Common myeloid progenitor, CD34-positive (primary cell): ENCODE results near the gene PRSS38.

ENCODE experiments used
- CTCF ChIA-PET: fragments of 350-600 bp; sonication (Branson Sonifier 250); formaldehyde crosslinking; loops from one replicate; lab custom pipeline; 2021; ENCODE audit warnings: antibody characterized with exemption; lab: Charles Lee
- POLR2A ChIA-PET: fragments of 350-600 bp; sonication (Branson Sonifier 250); formaldehyde crosslinking; loops from one replicate; lab custom pipeline; 2021; ENCODE audit warnings: antibody characterized with exemption; lab: Charles Lee
- DNase-seq, 3 donors: peaks; one replicate each; pipeline versions ENCODE4 v3.0.0 to v3.0.0-alpha.2; 2013
- H3K27ac ChIP-seq, 2 experiments: 1 replicate in 1 of 2; 2 replicates in 1 of 2; pipeline ENCODE4 v1.7.0; 2013; ENCODE audit warnings: inconsistent platforms in 2 of 2, low read length in 2 of 2, mild to moderate bottlenecking in 2 of 2, low read depth in 1 of 2, moderate library complexity in 1 of 2; ENCODE audit not compliant: severe bottlenecking in 2 of 2, insufficient read depth in 1 of 2, poor library complexity in 1 of 2
- H3K27me3 ChIP-seq, 5 experiments: replicated peaks in 2 of 5; 1 replicate in 3 of 5; 2 replicates in 2 of 5; pipeline versions ENCODE4 v1.6.1 to v1.7.0; 2013; ENCODE audit warnings: low read length in 4 of 5, mild to moderate bottlenecking in 2 of 5, moderate library complexity in 2 of 5, inconsistent platforms in 1 of 5; ENCODE audit not compliant: insufficient read depth in 5 of 5, control insufficient read depth in 4 of 5
- H3K36me3 ChIP-seq, 4 experiments: 1 replicate in 2 of 4; 2 replicates in 2 of 4; pipeline versions ENCODE4 v1.6.1 to v1.7.0; 2013; ENCODE audit warnings: low read length in 3 of 4, control low read depth in 1 of 4, mild to moderate bottlenecking in 1 of 4; ENCODE audit not compliant: control insufficient read depth in 4 of 4, insufficient read depth in 4 of 4
- H3K4me1 ChIP-seq, 4 experiments: 1 replicate in 3 of 4; 2 replicates in 1 of 4; pipeline versions ENCODE4 v1.6.1 to v1.7.1; 2013; ENCODE audit warnings: low read length in 3 of 4, mild to moderate bottlenecking in 3 of 4, control low read depth in 1 of 4, inconsistent platforms in 1 of 4, moderate library complexity in 1 of 4; ENCODE audit not compliant: control insufficient read depth in 4 of 4, insufficient read depth in 4 of 4; ENCODE audit errors: control extremely low read depth in 1 of 4
- H3K4me3 ChIP-seq, 7 experiments: 1 replicate in 4 of 7; 2 replicates in 3 of 7; pipeline versions ENCODE4 v1.5.1 to v1.7.0; 2013; ENCODE audit warnings: mild to moderate bottlenecking in 7 of 7, low read length in 6 of 7, moderate library complexity in 6 of 7, inconsistent platforms in 2 of 7, low read depth in 2 of 7, control low read depth in 1 of 7; ENCODE audit not compliant: insufficient read depth in 4 of 7, control insufficient read depth in 1 of 7; ENCODE audit errors: extremely low read depth in 1 of 7
- H3K9me3 ChIP-seq, 5 experiments: 1 replicate in 4 of 5; 2 replicates in 1 of 5; pipeline versions ENCODE4 v1.6.1 to v1.7.1; 2013; ENCODE audit warnings: low read length in 4 of 5, mild to moderate bottlenecking in 2 of 5, inconsistent platforms in 1 of 5, low read depth in 1 of 5, moderate library complexity in 1 of 5; ENCODE audit not compliant: control insufficient read depth in 4 of 5, insufficient read depth in 2 of 5; ENCODE audit errors: control extremely low read depth in 1 of 5
- WGBS: methylation state at CpG from one replicate; pipeline ENCODE4 v1.1.5; 2013; ENCODE audit not compliant: insufficient coverage; 5-methylcytosine and 5-hydroxymethylcytosine counted together

PRSS38 gene

GRCh38 chr1:227854189-227854588 is 38.7 kb downstream of the PRSS38 start:
- Histone ChIP-seq H3K4me1 (no peaks in the 10 kb centered on the region), H3K27me3 (no peaks in the 10 kb centered on the region), H3K36me3 (no peaks in the 10 kb centered on the region), H3K9me3 (peaks cover 0 to 1% (median 0%) of the 10 kb centered on the region in 5 experiments), H3K27ac (no peak overlapping the region), H3K4me3 (no peak overlapping the region)
- ChIA-PET CTCF (no interaction called here), POLR2A (no interaction called here)
- no peak for DNase-seq

DNA sequence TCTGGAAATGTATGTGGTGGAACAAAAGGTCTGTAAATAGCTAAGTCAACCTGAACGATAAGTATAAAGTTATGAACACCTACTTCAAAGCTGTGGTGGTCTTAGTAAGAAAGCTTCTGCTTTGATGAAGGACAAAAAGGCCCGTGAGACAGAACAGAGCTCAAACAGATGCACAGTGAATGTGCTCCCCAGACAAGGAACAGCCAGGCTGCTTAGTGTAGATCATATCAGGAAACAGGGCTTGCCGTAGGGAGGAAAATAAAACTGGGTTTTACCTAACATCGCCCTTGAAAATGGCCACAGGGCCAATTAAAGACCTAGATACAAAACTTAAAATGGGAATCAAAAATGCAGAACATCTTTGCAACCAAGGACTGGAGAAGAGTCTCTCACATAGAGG is 40.2 kb downstream of the PRSS38 start:
- WGBS: 91% methylated on average over 2 of the region's 4 CpGs
- POLR2A ChIA-PET: no interaction called here
- CTCF ChIA-PET: no interaction called here
- Histone ChIP-seq H3K4me3 (no peak overlapping the region), H3K27ac (no peak overlapping the region), H3K27me3 (no peaks in the 10 kb centered on the region), H3K36me3 (no peaks in the 10 kb centered on the region), H3K9me3 (no peaks in the 10 kb centered on the region), H3K4me1 (no peaks in the 10 kb centered on the region)
- DNase-seq: no peak

DNA sequence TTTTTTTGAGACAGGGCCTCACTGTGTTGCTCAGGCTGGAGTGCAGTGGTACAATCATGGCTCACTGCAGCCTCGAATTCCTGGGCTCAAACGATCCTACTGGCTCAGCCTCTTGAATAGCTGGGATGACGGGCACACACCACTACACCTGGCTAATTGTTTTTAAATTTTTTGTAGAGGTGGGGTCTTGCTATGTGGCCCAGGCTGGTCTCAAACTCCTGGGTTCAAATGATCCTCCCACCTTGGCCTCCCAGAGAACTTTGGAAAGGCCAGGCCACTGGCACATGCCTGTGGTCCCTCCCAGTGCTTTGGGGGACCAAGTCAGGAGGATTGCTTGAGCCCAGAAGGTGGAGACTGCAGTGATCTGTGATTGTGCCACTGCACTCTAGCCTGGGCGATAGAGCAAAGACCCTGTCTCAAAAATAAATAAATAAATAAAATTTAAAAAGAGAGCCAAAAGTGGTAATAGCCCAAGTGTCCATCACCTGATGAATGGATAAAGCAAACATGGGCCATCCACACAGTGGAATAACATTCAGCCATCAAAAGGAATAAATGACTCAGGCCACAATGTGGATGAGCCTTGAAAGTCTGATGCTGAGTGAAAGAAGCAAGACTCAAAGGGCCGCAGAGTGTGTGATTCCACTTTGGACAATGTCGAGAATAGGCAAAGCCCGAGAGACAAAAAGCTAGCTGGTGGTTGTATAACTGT is 40.8 kb downstream of the PRSS38 start:
- POLR2A ChIA-PET: no interaction called here
- WGBS: 100% methylated on average over 4 of the region's 7 CpGs

DNA sequence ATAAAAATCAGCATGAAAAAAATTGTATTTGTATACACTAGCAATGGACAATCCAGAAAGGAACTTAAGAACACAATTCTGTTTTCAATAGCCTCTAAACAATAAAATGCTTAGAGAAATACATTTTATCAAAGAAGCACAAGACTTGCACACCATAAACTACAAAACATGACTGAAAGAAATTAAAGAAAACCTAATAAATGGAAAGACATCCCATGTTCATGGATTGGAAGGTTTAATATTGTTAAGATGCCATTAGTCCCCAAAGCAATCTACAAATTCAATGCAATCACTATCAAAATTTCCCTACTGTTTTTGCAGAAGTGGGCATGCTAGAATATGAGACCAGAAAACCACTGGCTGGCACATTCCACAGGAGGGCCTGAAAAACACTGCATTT is 49.4 kb downstream of the PRSS38 start:
- Histone ChIP-seq H3K9me3 (peaks cover 0 to 20% (median 2%) of the 10 kb centered on the region in 5 experiments), H3K27me3 (no peaks in the 10 kb centered on the region), H3K27ac (no peak overlapping the region), H3K36me3 (no peaks in the 10 kb centered on the region), H3K4me3 (no peak overlapping the region), H3K4me1 (peaks cover 3 to 9% (median 8%) of the 10 kb centered on the region in 4 experiments)
- CTCF ChIA-PET: no interaction called here
- no peak for DNase-seq
- POLR2A ChIA-PET: no interaction called here

More for the DNA sequence above, 40.8 kb downstream of the PRSS38 start:
- no peak overlapping the region for H3K27ac ChIP-seq
- DNase-seq: no peak
- CTCF ChIA-PET: no interaction called here
- H3K36me3 ChIP-seq: no peaks in the 10 kb centered on the region
- H3K9me3 ChIP-seq: no peaks in the 10 kb centered on the region
- H3K4me1 ChIP-seq: no peaks in the 10 kb centered on the region
- H3K27me3 ChIP-seq: no peaks in the 10 kb centered on the region
- no peak overlapping the region for H3K4me3 ChIP-seq

- DNase-seq: peak in 1 of 3 donors; percentile 47
- ChIA-PET POLR2A (no interaction called here), CTCF (interaction anchor here (1.2 kb wide), 1 partner anchor 11 kb away, joined by 4 read pairs; no protein-coding TSS in a partner anchor)
- no peaks in the 10 kb centered on the region for H3K27me3 ChIP-seq
- peaks cover 7 to 31% (median 25%) of the 10 kb centered on the region in 4 experiments for H3K4me1 ChIP-seq
- H3K4me3 ChIP-seq: peak overlapping the region in 1 of 7 experiments; percentile 61
- H3K36me3 ChIP-seq: no peaks in the 10 kb centered on the region
- no peak overlapping the region for H3K27ac ChIP-seq
- H3K9me3 ChIP-seq: peaks cover 0 to 18% (median 2%) of the 10 kb centered on the region in 5 experiments
- 10% methylated on average over 2 of the region's 5 CpGs for WGBS
Observed at GRCh38 chr1:227869279-227869842, 53.9 kb downstream of the PRSS38 start.

DNA sequence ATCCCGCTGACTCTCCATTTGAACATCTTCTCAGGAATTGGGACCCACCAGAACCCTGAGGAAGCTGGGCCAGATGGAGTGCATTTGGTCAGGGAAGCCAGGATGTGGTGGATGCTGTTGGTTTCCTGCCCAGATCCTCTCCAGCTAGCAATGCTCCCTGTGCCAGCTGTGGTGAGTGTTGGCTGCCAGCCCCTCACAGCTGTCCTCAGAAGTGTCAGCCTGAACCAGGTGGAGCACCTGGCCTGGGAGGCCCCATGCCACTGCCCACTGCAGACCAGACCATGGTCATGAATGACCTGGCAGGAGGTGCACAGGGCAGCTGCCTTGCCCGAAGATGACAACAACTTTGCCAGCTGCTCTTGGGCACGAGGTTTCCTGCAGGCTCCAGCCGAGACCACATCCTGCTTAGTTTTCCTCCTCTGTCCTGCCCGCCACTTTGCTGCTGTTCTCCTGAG is 54.4 kb downstream of the PRSS38 start:
- Histone ChIP-seq H3K27ac (no peak overlapping the region), H3K4me3 (peak overlapping the region in 3 of 7 experiments; percentile 8 to 61 (median 15)), H3K36me3 (no peaks in the 10 kb centered on the region), H3K9me3 (peaks cover 0 to 13% (median 2%) of the 10 kb centered on the region in 5 experiments), H3K27me3 (no peaks in the 10 kb centered on the region), H3K4me1 (peaks cover 7 to 31% (median 25%) of the 10 kb centered on the region in 4 experiments)
- ChIA-PET CTCF (interaction anchor here (1.2 kb wide), 1 partner anchor 11 kb away, joined by 4 read pairs; no protein-coding TSS in a partner anchor), POLR2A (no interaction called here)
- peak in 2 of 3 donors; percentile 86 to 87 for DNase-seq
- 0% methylated on average over 4 of the region's 5 CpGs for WGBS

- no peak overlapping the region for H3K27ac ChIP-seq
- peak in 2 of 3 donors; percentile 38 to 61 for DNase-seq
- peaks cover 7 to 31% (median 25%) of the 10 kb centered on the region in 4 experiments for H3K4me1 ChIP-seq
- POLR2A ChIA-PET: no interaction called here
- H3K4me3 ChIP-seq: peak overlapping the region in 2 of 7 experiments; percentile 8 to 61
- CTCF ChIA-PET: interaction anchor here (1.2 kb wide), 1 partner anchor 12 kb away, joined by 4 read pairs; no protein-coding TSS in a partner anchor
- H3K36me3 ChIP-seq: no peaks in the 10 kb centered on the region
- H3K9me3 ChIP-seq: peaks cover 0 to 9% (median 0%) of the 10 kb centered on the region in 5 experiments
- WGBS: 0% methylated on average over 1 of the region's 3 CpGs
- no peaks in the 10 kb centered on the region for H3K27me3 ChIP-seq
Observed at GRCh38 chr1:227870366-227870765, 54.9 kb downstream of the PRSS38 start.
